ENCODE data around the gene SLC41A3.
A peak's percentile ranks its signal among the peaks of the same experiment; 100 is the strongest.

Gene SLC41A3

GRCh38 chr3:126083913-126084767 is at the start of gene SLC41A3:
SLC41A3 (minus strand) TSS chr3:126084124; CDS start chr3:126068219, 15,905 bp downstream.
- Histone ChIP-seq H3K4me1 (ENCODE audit: insufficient read depth, low read length) (peaks cover 14% of the 10 kb centered on the region), H3K4me3 (ENCODE audit: low read depth in 1 of 2, low read length in 2 of 2) (peak within 1 kb of the TSS; percentile 45 to 77), H3K36me3 (ENCODE audit: insufficient read depth, low read length) (no peaks in the 10 kb centered on the region), H3K9ac (ENCODE audit: low read length) (peak within 1 kb of the TSS; percentile 33), H3K27me3 (ENCODE audit: control insufficient read depth in 1 of 2, insufficient read depth in 2 of 2, low read length in 2 of 2) (no peaks in the 10 kb centered on the region), H3K9me3 (ENCODE audit: low read length) (no peaks in the 10 kb centered on the region), H3K27ac (ENCODE audit: low read depth, low read length) (peak within 1 kb of the TSS; percentile 86)

- Histone ChIP-seq H3K9ac (ENCODE audit: low read length) (no peak overlapping the region), H3K4me1 (ENCODE audit: insufficient read depth, low read length) (peaks cover 6% of the 10 kb centered on the region), H3K27me3 (ENCODE audit: control insufficient read depth in 1 of 2, insufficient read depth in 2 of 2, low read length in 2 of 2) (peaks cover 0 to 5% of the 10 kb centered on the region in 2 donors), H3K9me3 (ENCODE audit: low read length) (no peaks in the 10 kb centered on the region), H3K36me3 (ENCODE audit: insufficient read depth, low read length) (no peaks in the 10 kb centered on the region), H3K27ac (ENCODE audit: low read depth, low read length) (no peak overlapping the region), H3K4me3 (ENCODE audit: low read depth in 1 of 2, low read length in 2 of 2) (no peak overlapping the region)
Measured at GRCh38 chr3:126133606-126134005, 49.7 kb upstream of the SLC41A3 start.

- Histone ChIP-seq H3K27me3 (ENCODE audit: control insufficient read depth in 1 of 2, insufficient read depth in 2 of 2, low read length in 2 of 2) (peaks cover 0 to 5% of the 10 kb centered on the region in 2 donors), H3K36me3 (ENCODE audit: insufficient read depth, low read length) (no peaks in the 10 kb centered on the region), H3K9me3 (ENCODE audit: low read length) (no peaks in the 10 kb centered on the region), H3K27ac (ENCODE audit: low read depth, low read length) (no peak overlapping the region), H3K4me3 (ENCODE audit: low read depth in 1 of 2, low read length in 2 of 2) (no peak overlapping the region), H3K4me1 (ENCODE audit: insufficient read depth, low read length) (peaks cover 6% of the 10 kb centered on the region), H3K9ac (ENCODE audit: low read length) (no peak overlapping the region)
Measured at GRCh38 chr3:126132751-126133511, 49.0 kb upstream of the SLC41A3 start.

- Histone ChIP-seq H3K27me3 (ENCODE audit: control insufficient read depth in 1 of 2, insufficient read depth in 2 of 2, low read length in 2 of 2) (peaks cover 0 to 5% of the 10 kb centered on the region in 2 donors), H3K4me1 (ENCODE audit: insufficient read depth, low read length) (peaks cover 6% of the 10 kb centered on the region), H3K36me3 (ENCODE audit: insufficient read depth, low read length) (no peaks in the 10 kb centered on the region), H3K9ac (ENCODE audit: low read length) (no peak overlapping the region), H3K4me3 (ENCODE audit: low read depth in 1 of 2, low read length in 2 of 2) (no peak overlapping the region), H3K9me3 (ENCODE audit: low read length) (no peaks in the 10 kb centered on the region), H3K27ac (ENCODE audit: low read depth, low read length) (no peak overlapping the region)
Measured at GRCh38 chr3:126131881-126132750, 48.2 kb upstream of the SLC41A3 start.

GRCh38 chr3:126130981-126131745 is 47.2 kb upstream of the SLC41A3 start:
- Histone ChIP-seq H3K4me3 (ENCODE audit: low read depth in 1 of 2, low read length in 2 of 2) (no peak overlapping the region), H3K9me3 (ENCODE audit: low read length) (no peaks in the 10 kb centered on the region), H3K27me3 (ENCODE audit: control insufficient read depth in 1 of 2, insufficient read depth in 2 of 2, low read length in 2 of 2) (peaks cover 0 to 5% of the 10 kb centered on the region in 2 donors), H3K36me3 (ENCODE audit: insufficient read depth, low read length) (no peaks in the 10 kb centered on the region), H3K4me1 (ENCODE audit: insufficient read depth, low read length) (peaks cover 6% of the 10 kb centered on the region), H3K27ac (ENCODE audit: low read depth, low read length) (no peak overlapping the region), H3K9ac (ENCODE audit: low read length) (no peak overlapping the region)

- H3K4me3 ChIP-seq (ENCODE audit: low read depth in 1 of 2, low read length in 2 of 2) = no peak overlapping the region
Measured at GRCh38 chr3:126130081-126130855, 46.3 kb upstream of the SLC41A3 start.

GRCh38 chr3:126129398-126129891 is 45.5 kb upstream of the SLC41A3 start:
- Histone ChIP-seq H3K9me3 (ENCODE audit: low read length) (no peaks in the 10 kb centered on the region), H3K36me3 (ENCODE audit: insufficient read depth, low read length) (no peaks in the 10 kb centered on the region), H3K9ac (ENCODE audit: low read length) (no peak overlapping the region), H3K27me3 (ENCODE audit: control insufficient read depth in 1 of 2, insufficient read depth in 2 of 2, low read length in 2 of 2) (peaks cover 0 to 5% of the 10 kb centered on the region in 2 donors), H3K4me3 (ENCODE audit: low read depth in 1 of 2, low read length in 2 of 2) (no peak overlapping the region), H3K4me1 (ENCODE audit: insufficient read depth, low read length) (peaks cover 6% of the 10 kb centered on the region), H3K27ac (ENCODE audit: low read depth, low read length) (no peak overlapping the region)

More at GRCh38 chr3:126130081-126130855, 46.3 kb upstream of the SLC41A3 start:
- Histone ChIP-seq H3K9me3 (ENCODE audit: low read length) (no peaks in the 10 kb centered on the region), H3K9ac (ENCODE audit: low read length) (no peak overlapping the region), H3K36me3 (ENCODE audit: insufficient read depth, low read length) (no peaks in the 10 kb centered on the region), H3K27ac (ENCODE audit: low read depth, low read length) (no peak overlapping the region), H3K27me3 (ENCODE audit: control insufficient read depth in 1 of 2, insufficient read depth in 2 of 2, low read length in 2 of 2) (peaks cover 0 to 5% of the 10 kb centered on the region in 2 donors), H3K4me1 (ENCODE audit: insufficient read depth, low read length) (peaks cover 6% of the 10 kb centered on the region)

- Histone ChIP-seq H3K4me1 (ENCODE audit: insufficient read depth, low read length) (no peaks in the 10 kb centered on the region), H3K27me3 (ENCODE audit: control insufficient read depth in 1 of 2, insufficient read depth in 2 of 2, low read length in 2 of 2) (no peaks in the 10 kb centered on the region), H3K9ac (ENCODE audit: low read length) (no peak overlapping the region), H3K36me3 (ENCODE audit: insufficient read depth, low read length) (no peaks in the 10 kb centered on the region), H3K27ac (ENCODE audit: low read depth, low read length) (no peak overlapping the region), H3K9me3 (ENCODE audit: low read length) (no peaks in the 10 kb centered on the region), H3K4me3 (ENCODE audit: low read depth in 1 of 2, low read length in 2 of 2) (no peak overlapping the region)
Measured at GRCh38 chr3:126128504-126129397, 44.8 kb upstream of the SLC41A3 start.

GRCh38 chr3:126127904-126128303 is 44.0 kb upstream of the SLC41A3 start:
- Histone ChIP-seq H3K9me3 (ENCODE audit: low read length) (no peaks in the 10 kb centered on the region), H3K4me3 (ENCODE audit: low read depth in 1 of 2, low read length in 2 of 2) (no peak overlapping the region), H3K36me3 (ENCODE audit: insufficient read depth, low read length) (no peaks in the 10 kb centered on the region), H3K27me3 (ENCODE audit: control insufficient read depth in 1 of 2, insufficient read depth in 2 of 2, low read length in 2 of 2) (no peaks in the 10 kb centered on the region), H3K9ac (ENCODE audit: low read length) (no peak overlapping the region), H3K4me1 (ENCODE audit: insufficient read depth, low read length) (no peaks in the 10 kb centered on the region), H3K27ac (ENCODE audit: low read depth, low read length) (no peak overlapping the region)

Data from muscle layer of colon (tissue), 2 donors.